ENCODE measurements around the gene TTC17.

- TF ChIP-seq CTCF (IDR thresholded peaks at IDR 0.05) = no peak
- no peak for TF ChIP-seq ZFX (IDR thresholded peaks at IDR 0.05; ENCODE audit: borderline replicate concordance)
Measured at GRCh38 chr11:43376065-43376464, 17.3 kb downstream of the TTC17 start.

Measured in 22Rv1 (cell line).